HEK293 (cell line): ENCODE measurements around the gene PRKCQ.

ENCODE experiments used
- CTCF ChIA-PET: fragments of 350-600 bp; formaldehyde crosslinking; extraction: SDS; loops from one replicate; lab custom pipeline; 2021; ENCODE audit warnings: antibody characterized with exemption; lab: Yijun Ruan, JAX
- POLR2A ChIA-PET: fragments of 300-600 bp; formaldehyde crosslinking; extraction: SDS; loops from one replicate; lab custom pipeline; 2020; ENCODE audit warnings: antibody characterized with exemption, inconsistent platforms; lab: Yijun Ruan, JAX
- H3K27ac ChIP-seq: fragments of 200-500 bp; sonication (Bioruptor generic); 2 replicates; pipeline ENCODE4 v1.5.1; 2014; ENCODE audit warnings: low read depth, low read length, control low read depth, inconsistent platforms; ENCODE audit errors: extremely low read depth
- H3K36me3 ChIP-seq, 2 experiments: fragments of 200-500 bp in 1 of 2; sonication (Bioruptor generic) in 1 of 2; 1 replicate in 1 of 2; 2 replicates in 1 of 2; pipeline ENCODE4 v1.5.1; 2014 to 2017; ENCODE audit warnings: inconsistent platforms in 2 of 2, low read length in 2 of 2; ENCODE audit not compliant: control insufficient read depth in 2 of 2, insufficient read depth in 1 of 2
- H3K4me1 ChIP-seq: fragments of 200-500 bp; sonication (Bioruptor generic); 2 replicates; pipeline ENCODE4 v1.5.1; 2014; ENCODE audit warnings: mild to moderate bottlenecking, low read length, inconsistent platforms; ENCODE audit not compliant: control insufficient read depth, insufficient read depth
- H3K4me3 ChIP-seq: 2 replicates; pipeline ENCODE4 v1.5.1; 2011; ENCODE audit warnings: low read depth, mild to moderate bottlenecking, control low read depth, low read length, moderate library complexity
- H3K9me3 ChIP-seq: fragments of 200-500 bp; sonication (Bioruptor generic); 2 replicates; pipeline ENCODE4 v1.5.1; 2014; ENCODE audit warnings: low read depth, low read length, inconsistent platforms; ENCODE audit not compliant: control insufficient read depth, insufficient read depth
- BCL6B ChIP-seq: fragments of 450-650 bp; formaldehyde crosslinking; IDR thresholded peaks from 2 replicates; pipeline ENCODE4 v1.5.1; 2017; ENCODE audit warnings: missing biosample characterization, missing genetic modification characterization
- GFI1B ChIP-seq: fragments of 450-650 bp; formaldehyde crosslinking; IDR thresholded peaks from 2 replicates; pipeline ENCODE4 v1.5.1; 2016; ENCODE audit warnings: missing biosample characterization, missing genetic modification characterization
- KLF8 ChIP-seq: fragments of 450-650 bp; formaldehyde crosslinking; IDR thresholded peaks from 2 replicates; pipeline ENCODE4 v1.5.1; 2016; ENCODE audit warnings: missing biosample characterization, missing genetic modification characterization
- PRDM1 ChIP-seq: fragments of 450-650 bp; formaldehyde crosslinking; IDR thresholded peaks from 2 replicates; pipeline ENCODE4; 2016; ENCODE audit warnings: missing biosample characterization, missing genetic modification characterization
- SCRT1 ChIP-seq: fragments of 450-650 bp; formaldehyde crosslinking; IDR thresholded peaks from 2 replicates; pipeline ENCODE4 v1.5.1; 2016; ENCODE audit warnings: missing biosample characterization, missing genetic modification characterization, borderline replicate concordance
- SCRT2 ChIP-seq: fragments of 450-650 bp; formaldehyde crosslinking; IDR thresholded peaks from 2 replicates; pipeline ENCODE4 v1.5.1; 2016; ENCODE audit warnings: missing biosample characterization, missing genetic modification characterization
- ZFP3 ChIP-seq: fragments of 450-650 bp; formaldehyde crosslinking; IDR thresholded peaks from 2 replicates; pipeline ENCODE4 v1.5.1; 2016; ENCODE audit warnings: low read depth, missing biosample characterization, missing genetic modification characterization
- ZNF114 ChIP-seq: fragments of 450-650 bp; formaldehyde crosslinking; IDR thresholded peaks from 2 replicates; pipeline ENCODE4 v1.5.0; 2017; ENCODE audit warnings: missing biosample characterization, missing genetic modification characterization
- ZNF292 ChIP-seq: fragments of 450-650 bp; formaldehyde crosslinking; IDR thresholded peaks from 2 replicates; pipeline ENCODE4 v1.5.1; 2016; ENCODE audit warnings: low read depth, missing biosample characterization, missing genetic modification characterization, borderline replicate concordance
- ZNF366 ChIP-seq: fragments of 450-650 bp; formaldehyde crosslinking; conservative IDR thresholded peaks from 2 replicates; pipeline ENCODE4 v1.5.1; 2016; ENCODE audit warnings: missing biosample characterization, missing genetic modification characterization
- ZNF433 ChIP-seq: fragments of 450-650 bp; formaldehyde crosslinking; IDR thresholded peaks from 2 replicates; pipeline ENCODE4 v1.5.1; 2016; ENCODE audit warnings: missing biosample characterization, missing genetic modification characterization, low read depth
- ZNF561 ChIP-seq: fragments of 450-650 bp; IDR thresholded peaks from 2 replicates; pipeline ENCODE4 v1.5.1; 2018; ENCODE audit warnings: missing biosample characterization, missing genetic modification characterization, borderline replicate concordance
- ZNF596 ChIP-seq: fragments of 450-650 bp; IDR thresholded peaks from 2 replicates; pipeline ENCODE4 v1.5.0; 2018; ENCODE audit warnings: missing biosample characterization, mild to moderate bottlenecking, missing genetic modification characterization, moderate library complexity
- ZNF624 ChIP-seq: fragments of 450-650 bp; formaldehyde crosslinking; IDR thresholded peaks from 2 replicates; pipeline ENCODE4 v1.5.1; 2017; ENCODE audit warnings: missing biosample characterization, missing genetic modification characterization
- ZNF626 ChIP-seq: fragments of 450-650 bp; sonication (Bioruptor Pico); formaldehyde crosslinking; IDR thresholded peaks from 2 replicates; pipeline ENCODE4 v1.5.1; 2018; ENCODE audit warnings: missing biosample characterization, missing genetic modification characterization, inconsistent platforms
- ZNF629 ChIP-seq: fragments of 450-650 bp; formaldehyde crosslinking; IDR thresholded peaks from 2 replicates; pipeline ENCODE4 v1.5.1; 2017; ENCODE audit warnings: missing biosample characterization, missing genetic modification characterization
- ZNF639 ChIP-seq: fragments of 450-650 bp; formaldehyde crosslinking; IDR thresholded peaks from 2 replicates; pipeline ENCODE4 v1.5.1; 2016; ENCODE audit warnings: missing biosample characterization, missing genetic modification characterization
- ZNF654 ChIP-seq: fragments of 450-650 bp; formaldehyde crosslinking; IDR thresholded peaks from 2 replicates; pipeline ENCODE4 v1.5.1; 2016; ENCODE audit warnings: low read depth, missing biosample characterization, missing genetic modification characterization
- ZNF747 ChIP-seq: fragments of 450-650 bp; formaldehyde crosslinking; IDR thresholded peaks from 2 replicates; pipeline ENCODE4 v1.5.1; 2016; ENCODE audit warnings: missing biosample characterization, missing genetic modification characterization
- ZNF785 ChIP-seq: fragments of 450-650 bp; formaldehyde crosslinking; IDR thresholded peaks from 2 replicates; pipeline ENCODE4 v1.5.1; 2016; ENCODE audit warnings: missing biosample characterization, missing genetic modification characterization
- ZSCAN16 ChIP-seq: fragments of 450-650 bp; formaldehyde crosslinking; IDR thresholded peaks from 2 replicates; pipeline ENCODE4 v1.5.1; 2016; ENCODE audit warnings: missing biosample characterization, missing genetic modification characterization
- ZSCAN4 ChIP-seq: fragments of 450-650 bp; formaldehyde crosslinking; IDR thresholded peaks from 2 replicates; pipeline ENCODE4 v1.5.1; 2017; ENCODE audit warnings: missing biosample characterization, missing genetic modification characterization

PRKCQ gene

GRCh38 chr10:6407034-6407721 lies 172.9 kb downstream of the PRKCQ start (continued):
- TF ChIP-seq BCL6B (tag by site-specific recombination): no peak

- H3K4me1 ChIP-seq: no peaks in the 10 kb centered on the region
- no peak overlapping the region for H3K4me3 ChIP-seq
- H3K27ac ChIP-seq: no peak overlapping the region
- no peaks in the 10 kb centered on the region for H3K9me3 ChIP-seq
- H3K36me3 ChIP-seq: no peaks in the 10 kb centered on the region
- CTCF ChIA-PET: interaction anchor here (0.5 to 2.6 kb wide), 25 partner anchors 9 to 1419 kb away, joined by 3 to 11 read pairs (median 3); partner anchors contain the start of genes ANKRD16, FBH1 and PFKFB3
- POLR2A ChIA-PET: interaction anchor here (2.0 kb wide), 1 partner anchor 204 kb away, joined by 6 read pairs; the partner anchor contains the start of gene PFKFB3
- TF ChIP-seq ZNF654 (tag by site-specific recombination) (peak; percentile 31), ZNF629 (tag by site-specific recombination) (no peak), ZNF626 (no peak)
Observed at GRCh38 chr10:6406220-6407033, 173.6 kb downstream of the PRKCQ start.

GRCh38 chr10:6405713-6406112 lies 174.4 kb downstream of the PRKCQ start:
- CTCF ChIA-PET: interaction anchor here (0.6 to 2.6 kb wide), 15 partner anchors 38 to 1420 kb away, joined by 3 to 11 read pairs (median 4); partner anchors contain the start of gene PFKFB3
- no peaks in the 10 kb centered on the region for H3K36me3 ChIP-seq
- no peak overlapping the region for H3K4me3 ChIP-seq
- H3K27ac ChIP-seq: no peak overlapping the region
- no peaks in the 10 kb centered on the region for H3K4me1 ChIP-seq
- TF ChIP-seq GFI1B (tag by site-specific recombination): no peak
- peak; percentile 56; the same call in 1 of the 2 replicates for TF ChIP-seq SCRT2
- TF ChIP-seq SCRT1 (tag by site-specific recombination): peak; percentile 74
- POLR2A ChIA-PET: interaction anchor here (2.0 kb wide), 1 partner anchor 203 kb away, joined by 6 read pairs; the partner anchor contains the start of gene PFKFB3
- H3K9me3 ChIP-seq: no peaks in the 10 kb centered on the region

- TF ChIP-seq ZNF433 (tag by site-specific recombination) (no peak), ZNF292 (tag by site-specific recombination) (no peak), ZNF639 (no peak), ZNF114 (tag by site-specific recombination) (peak; percentile 27; the same call in 1 of the 2 replicates), ZNF366 (tag by site-specific recombination) (peak; percentile 99), ZNF596 (tag by site-specific recombination) (peak; percentile 92), ZSCAN4 (tag by site-specific recombination) (no peak), KLF8 (no peak), PRDM1 (tag by site-specific recombination) (peak; percentile 97), ZSCAN16 (tag by site-specific recombination) (no peak), ZNF747 (no peak), ZNF624 (tag by site-specific recombination) (no peak), ZFP3 (tag by site-specific recombination) (no peak), ZNF561 (tag by site-specific recombination) (no peak), ZNF785 (tag by site-specific recombination) (peak; percentile 21; the same call in 1 of the 2 replicates)
- CTCF ChIA-PET: interaction anchor here (0.8 to 5.5 kb wide), 4 partner anchors 178 to 318 kb away, joined by 3 to 84 read pairs (median 8); partner anchors contain the start of gene PFKFB3
- no peaks in the 10 kb centered on the region for H3K9me3 ChIP-seq
- H3K36me3 ChIP-seq: no peaks in the 10 kb centered on the region
- POLR2A ChIA-PET: no interaction called here
- H3K4me3 ChIP-seq: no peak overlapping the region
- H3K27ac ChIP-seq: no peak overlapping the region
- H3K4me1 ChIP-seq: no peaks in the 10 kb centered on the region
Observed at GRCh38 chr10:6404127-6405072, 175.7 kb downstream of the PRKCQ start.
